GM12864 (cell line): ENCODE data around the gene KCTD14.
"Not testable (repeated sequence)": the region's sequence is repeated elsewhere in the genome, so short reads cannot be mapped to it uniquely, and the experiment has no call there.

Experiments
- DNase-seq: peaks from one replicate; pipeline ENCODE4 v3.0.0-alpha.2; 2011; ENCODE audit warnings: low read depth
- H3K4me3 ChIP-seq: 2 replicates; pipeline ENCODE4 v1.5.1; 2011; ENCODE audit warnings: mild to moderate bottlenecking, low read depth, low read length, control low read depth
- TF ChIP-seq, protein P1 (sequence below): IDR thresholded peaks from 2 replicates; pipeline ENCODE4 v1.5.1; 2011; ENCODE audit warnings: low read depth, mild to moderate bottlenecking, moderate library complexity, low read length, control low read depth, inconsistent platforms; ENCODE audit errors: missing control alignments

KCTD14 gene

GRCh38 chr11:78048561-78048960 lies 25.5 kb upstream of the KCTD14 start:
- DNase-seq = no peak
- no peak overlapping the region for H3K4me3 ChIP-seq
- TF ChIP-seq, protein P1, sequence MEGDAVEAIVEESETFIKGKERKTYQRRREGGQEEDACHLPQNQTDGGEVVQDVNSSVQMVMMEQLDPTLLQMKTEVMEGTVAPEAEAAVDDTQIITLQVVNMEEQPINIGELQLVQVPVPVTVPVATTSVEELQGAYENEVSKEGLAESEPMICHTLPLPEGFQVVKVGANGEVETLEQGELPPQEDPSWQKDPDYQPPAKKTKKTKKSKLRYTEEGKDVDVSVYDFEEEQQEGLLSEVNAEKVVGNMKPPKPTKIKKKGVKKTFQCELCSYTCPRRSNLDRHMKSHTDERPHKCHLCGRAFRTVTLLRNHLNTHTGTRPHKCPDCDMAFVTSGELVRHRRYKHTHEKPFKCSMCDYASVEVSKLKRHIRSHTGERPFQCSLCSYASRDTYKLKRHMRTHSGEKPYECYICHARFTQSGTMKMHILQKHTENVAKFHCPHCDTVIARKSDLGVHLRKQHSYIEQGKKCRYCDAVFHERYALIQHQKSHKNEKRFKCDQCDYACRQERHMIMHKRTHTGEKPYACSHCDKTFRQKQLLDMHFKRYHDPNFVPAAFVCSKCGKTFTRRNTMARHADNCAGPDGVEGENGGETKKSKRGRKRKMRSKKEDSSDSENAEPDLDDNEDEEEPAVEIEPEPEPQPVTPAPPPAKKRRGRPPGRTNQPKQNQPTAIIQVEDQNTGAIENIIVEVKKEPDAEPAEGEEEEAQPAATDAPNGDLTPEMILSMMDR = no peak

DNA sequence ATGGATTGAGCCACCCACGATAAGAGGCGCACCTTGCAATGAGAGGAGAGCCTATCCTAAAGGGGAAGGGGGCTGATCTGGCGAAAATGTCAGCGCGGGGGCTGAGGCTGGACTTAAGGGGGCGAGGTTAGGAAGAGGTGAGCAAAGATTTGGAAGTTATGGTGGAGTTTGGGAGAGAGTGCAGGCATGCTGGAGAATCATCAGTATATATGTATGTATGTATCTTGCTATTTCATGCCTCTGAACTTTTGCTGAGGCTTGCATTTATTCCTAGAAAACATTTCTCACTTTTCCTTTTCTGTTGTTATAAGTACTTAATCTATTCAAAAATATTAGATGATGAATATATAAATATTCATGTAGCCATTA lies 23.4 kb upstream of the KCTD14 start:
- H3K4me3 ChIP-seq = no peak overlapping the region

GRCh38 chr11:78045851-78046485 lies 22.9 kb upstream of the KCTD14 start:
- DNase-seq = no peak
- peak overlapping the region; percentile 20 for H3K4me3 ChIP-seq
- TF ChIP-seq, protein P1 = peak; percentile 97

More for the DNA sequence above, 23.4 kb upstream of the KCTD14 start:
- no peak for DNase-seq
- TF ChIP-seq, protein P1 = no peak

DNA sequence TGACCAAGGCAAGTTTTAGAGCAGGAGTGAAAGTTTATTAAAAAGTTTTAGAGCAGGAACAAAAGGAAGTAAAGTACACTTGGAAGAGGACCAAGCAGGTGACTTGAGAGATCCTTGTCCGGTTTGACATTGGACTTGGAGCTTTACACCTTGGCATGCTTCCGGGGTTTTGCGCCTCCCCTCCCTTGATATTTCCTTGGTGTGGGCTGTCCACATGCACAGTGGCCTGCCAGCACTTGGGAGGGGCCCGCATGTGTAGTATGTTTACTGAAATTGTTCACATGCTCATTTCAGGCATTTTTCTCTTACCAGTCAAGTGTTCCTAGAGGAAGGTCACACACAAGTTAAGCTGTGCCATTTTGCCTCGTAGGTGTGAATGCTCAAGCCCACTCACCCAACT lies 21.6 kb upstream of the KCTD14 start:
- no peak for DNase-seq
- H3K4me3 ChIP-seq = no peak overlapping the region
- TF ChIP-seq, protein P1 = no peak

DNA sequence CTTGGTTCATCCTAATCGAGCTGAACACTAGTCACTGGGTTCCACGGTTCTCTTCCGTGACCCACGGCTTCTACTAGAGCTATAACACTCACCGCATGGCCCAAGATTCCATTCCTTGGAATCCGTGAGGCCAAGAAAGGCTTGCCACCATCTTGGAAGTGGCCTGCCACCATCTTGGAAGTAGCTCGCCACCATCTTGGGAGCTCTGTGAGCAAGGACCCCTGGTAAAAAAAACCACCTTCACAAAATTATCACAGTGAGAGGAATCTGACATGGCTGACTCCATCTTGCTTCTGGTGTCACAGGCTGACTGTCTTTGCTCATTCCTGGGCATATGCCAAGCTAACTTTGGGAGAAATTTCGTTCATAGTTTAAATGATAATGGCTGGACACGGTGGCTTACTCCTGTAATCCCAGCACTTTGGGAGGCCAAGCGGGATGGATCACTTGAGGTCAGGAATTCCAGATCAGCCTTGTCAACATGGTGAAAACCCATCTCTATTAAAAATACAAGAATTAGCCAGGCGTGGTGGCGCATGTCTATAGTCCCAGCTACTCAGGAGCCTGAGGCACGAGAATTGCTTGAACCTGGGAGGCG lies 18.9 kb upstream of the KCTD14 start:
- H3K4me3 ChIP-seq = no peak overlapping the region
- TF ChIP-seq, protein P1 = no peak
- no peak for DNase-seq

GRCh38 chr11:78041380-78041719 lies 18.3 kb upstream of the KCTD14 start:
- H3K4me3 ChIP-seq, DNase-seq: not testable (repeated sequence)

DNA sequence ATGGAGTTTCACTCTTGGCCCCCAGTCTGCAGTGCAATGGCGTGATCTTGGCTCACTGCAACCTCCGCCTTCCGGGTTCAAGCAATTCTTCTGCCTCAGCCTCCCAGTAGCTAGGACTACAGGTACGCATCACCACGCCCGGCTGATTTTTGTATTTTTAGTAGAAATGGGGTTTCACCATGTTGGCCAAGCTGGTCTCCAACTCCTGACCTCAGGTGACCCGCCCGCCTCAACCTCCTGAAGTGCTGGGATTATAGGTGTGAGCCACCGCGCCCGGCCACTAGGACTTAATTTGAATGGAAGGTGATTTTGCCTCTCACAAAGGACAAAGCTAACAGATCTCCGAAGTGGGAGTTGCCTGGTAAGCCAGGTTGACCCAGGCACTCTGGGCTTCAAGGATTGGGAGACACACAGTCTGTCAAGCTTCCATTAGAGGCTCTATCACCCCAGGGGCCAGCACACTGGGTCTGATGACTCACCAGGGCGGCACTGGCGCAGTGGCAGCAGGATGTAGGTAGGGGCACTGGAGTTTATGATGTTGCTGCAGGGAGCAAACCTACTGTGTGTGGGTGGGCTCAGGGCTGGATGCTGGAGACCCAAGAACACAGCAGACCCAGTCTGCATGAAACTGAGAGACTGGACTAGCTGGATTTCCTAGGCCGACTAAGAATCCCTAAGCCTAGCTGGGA lies 17.8 kb upstream of the KCTD14 start:
- TF ChIP-seq, protein P1 = no peak
- H3K4me3 ChIP-seq = no peak overlapping the region
- no peak for DNase-seq
